ENCODE results near the gene ZNF701. TPM values are rescaled to one million over a fixed set of nuclear protein-coding genes. Genes with fewer than 3 reads are reported as not detected.
"Not testable (repeated sequence)": the region's sequence is repeated elsewhere in the genome, so short reads cannot be mapped to it uniquely, and the experiment has no call there.

ZNF701 gene
- total RNA-seq, 1 donor: 12.6 TPM

DNA sequence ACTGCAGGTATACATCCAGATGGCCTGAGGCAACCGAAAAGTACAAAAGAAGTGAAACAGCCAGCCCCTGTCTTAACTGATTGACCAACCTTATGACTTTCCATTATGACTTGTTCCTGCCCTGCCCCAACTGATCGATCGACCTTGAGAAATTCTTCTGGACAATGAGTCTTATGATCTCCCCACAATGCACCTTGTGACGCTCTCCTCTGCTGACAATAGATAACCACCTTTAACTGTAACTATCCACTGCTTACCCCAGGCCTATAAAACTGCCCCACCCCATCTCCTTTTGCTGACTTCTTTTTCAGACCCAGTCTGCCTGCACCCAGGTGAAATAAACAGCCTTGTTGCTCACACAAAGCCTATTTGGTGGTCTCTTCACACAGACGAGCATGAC lies 56.8 kb downstream of the ZNF701 start:
- TF ChIP-seq, protein P1, sequence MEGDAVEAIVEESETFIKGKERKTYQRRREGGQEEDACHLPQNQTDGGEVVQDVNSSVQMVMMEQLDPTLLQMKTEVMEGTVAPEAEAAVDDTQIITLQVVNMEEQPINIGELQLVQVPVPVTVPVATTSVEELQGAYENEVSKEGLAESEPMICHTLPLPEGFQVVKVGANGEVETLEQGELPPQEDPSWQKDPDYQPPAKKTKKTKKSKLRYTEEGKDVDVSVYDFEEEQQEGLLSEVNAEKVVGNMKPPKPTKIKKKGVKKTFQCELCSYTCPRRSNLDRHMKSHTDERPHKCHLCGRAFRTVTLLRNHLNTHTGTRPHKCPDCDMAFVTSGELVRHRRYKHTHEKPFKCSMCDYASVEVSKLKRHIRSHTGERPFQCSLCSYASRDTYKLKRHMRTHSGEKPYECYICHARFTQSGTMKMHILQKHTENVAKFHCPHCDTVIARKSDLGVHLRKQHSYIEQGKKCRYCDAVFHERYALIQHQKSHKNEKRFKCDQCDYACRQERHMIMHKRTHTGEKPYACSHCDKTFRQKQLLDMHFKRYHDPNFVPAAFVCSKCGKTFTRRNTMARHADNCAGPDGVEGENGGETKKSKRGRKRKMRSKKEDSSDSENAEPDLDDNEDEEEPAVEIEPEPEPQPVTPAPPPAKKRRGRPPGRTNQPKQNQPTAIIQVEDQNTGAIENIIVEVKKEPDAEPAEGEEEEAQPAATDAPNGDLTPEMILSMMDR (IDR thresholded peaks at IDR 0.05; ENCODE audit: insufficient read depth, low read length): no peak
- no peak overlapping the region for H3K4me3 ChIP-seq (ENCODE audit: low read depth, low read length)
- DNase-seq (ENCODE audit: low read depth): no peak

DNA sequence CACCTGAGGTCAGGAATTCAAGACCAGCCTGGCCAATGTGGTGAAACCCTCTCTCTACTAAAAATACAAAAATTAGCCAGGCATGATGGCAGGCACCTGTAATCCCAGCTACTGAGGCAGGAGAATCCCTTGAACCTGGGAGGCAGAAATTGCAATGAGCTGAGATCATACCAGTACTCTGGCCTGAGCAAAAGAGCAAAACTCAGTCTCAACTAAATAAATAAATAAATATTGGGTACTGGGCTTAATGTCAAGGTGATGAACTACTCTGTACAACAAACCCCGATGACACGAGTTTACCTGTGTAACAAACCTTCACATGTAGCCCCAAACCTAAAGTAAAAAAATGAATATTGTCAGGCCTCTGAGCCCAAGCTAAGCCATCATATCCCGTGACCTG lies 57.4 kb downstream of the ZNF701 start:
- not testable (repeated sequence) for DNase-seq (ENCODE audit: low read depth); H3K4me3 ChIP-seq (ENCODE audit: low read depth, low read length)

DNA sequence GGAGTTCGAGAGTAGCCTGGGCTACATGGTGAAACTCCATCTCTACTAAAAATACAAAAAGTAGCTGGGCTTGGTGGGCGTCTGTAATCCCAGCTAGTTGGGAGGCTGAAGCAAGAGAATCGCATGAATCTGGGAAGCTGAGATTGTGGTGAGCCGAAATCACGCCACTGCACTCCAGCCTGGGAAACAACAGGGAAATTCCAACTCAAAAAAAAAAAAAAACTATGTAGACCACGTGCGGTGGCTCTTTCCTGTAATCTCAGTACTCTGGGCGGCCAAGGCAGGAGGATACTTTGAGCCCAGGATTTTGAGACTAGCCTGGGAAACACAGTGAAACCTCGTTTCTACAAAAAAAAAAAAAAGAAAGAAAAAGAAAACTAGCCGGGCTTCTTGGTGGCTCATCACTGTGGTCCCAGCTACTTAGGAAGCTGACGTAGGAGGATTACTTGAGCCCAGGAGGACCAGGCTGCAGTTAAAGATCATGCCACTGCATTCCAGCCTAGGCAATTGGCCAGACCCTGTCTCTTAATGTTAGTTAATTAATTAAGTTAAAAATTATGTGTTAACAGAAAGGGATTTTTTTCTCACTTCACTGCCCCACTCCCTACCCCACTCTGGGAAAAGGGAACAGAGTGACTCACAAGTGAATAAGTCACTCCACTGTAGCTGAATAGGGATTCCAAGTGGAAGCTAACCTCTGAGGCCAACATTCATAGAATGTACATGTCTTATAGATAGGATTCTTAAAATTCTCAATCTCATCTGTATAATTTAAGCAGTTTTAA lies 65.9 kb downstream of the ZNF701 start:
- TF ChIP-seq, protein P1 (IDR thresholded peaks at IDR 0.05; ENCODE audit: insufficient read depth, low read length): no peak
- H3K4me3 ChIP-seq (ENCODE audit: low read depth, low read length): no peak overlapping the region
- no peak for DNase-seq (ENCODE audit: low read depth)

Small RNA genes lying within 50 kb of the gene (small RNA-seq; reads per million reads assigned to genes)
- gene RPL39P34: not detected

Other genes with a start within 250 kb of the ZNF701 start
- gene ZNF610, start 234.0 kb upstream of the ZNF701 start, total RNA-seq (ENCODE audit: low replicate concordance): 1.7 and 2.3 TPM in 2 replicates
- gene ZNF880, start 200.4 kb upstream of the ZNF701 start, total RNA-seq (ENCODE audit: low replicate concordance): 15.2 and 27.3 TPM in 2 replicates
- gene ZNF528, start 172.4 kb upstream of the ZNF701 start, total RNA-seq (ENCODE audit: low replicate concordance): 42.5 and 72.3 TPM in 2 replicates
- not detected in 2 replicates for gene ZNF534, start 141.1 kb upstream of the ZNF701 start, total RNA-seq (ENCODE audit: low replicate concordance)
- 2.6 and 3.5 TPM in 2 replicates for gene ZNF578, start 116.7 kb upstream of the ZNF701 start, total RNA-seq (ENCODE audit: low replicate concordance)
- 13.4 and 23.6 TPM in 2 replicates for gene ZNF808, start 42.6 kb upstream of the ZNF701 start, total RNA-seq (ENCODE audit: low replicate concordance)
- 52.1 and 68.3 TPM in 2 replicates for gene ZNF83, start 68.1 kb downstream of the ZNF701 start, total RNA-seq (ENCODE audit: low replicate concordance)
- 10.9 and 12.8 TPM in 2 replicates for gene ZNF611, start 164.8 kb downstream of the ZNF701 start, total RNA-seq (ENCODE audit: low replicate concordance)
- 3.8 and 5.7 TPM in 2 replicates for gene ZNF600, start 216.5 kb downstream of the ZNF701 start, total RNA-seq (ENCODE audit: low replicate concordance)